SHP77 treated with DMSO at 0.1 percent for 48 hours (cell line): ENCODE data around the gene ZRANB1.
"Not testable (repeated sequence)": the region's sequence is repeated elsewhere in the genome, so short reads cannot be mapped to it uniquely, and the experiment has no call there.

Experiments used
- DNase-seq: peaks from one replicate; lab custom pipeline; 2025; lab: John Stamatoyannopoulos, UW

Gene ZRANB1

GRCh38 chr10:124963866-124964720, 22.2 kb downstream of the ZRANB1 start:
- no peak for DNase-seq

GRCh38 chr10:124966008-124966407, 24.1 kb downstream of the ZRANB1 start:
- DNase-seq = no peak

- DNase-seq = no peak
Observed at GRCh38 chr10:124967255-124967654, 25.3 kb downstream of the ZRANB1 start.

GRCh38 chr10:124971276-124971675, 29.4 kb downstream of the ZRANB1 start:
- no peak for DNase-seq

GRCh38 chr10:124972637-124973036, 30.7 kb downstream of the ZRANB1 start:
- DNase-seq = no peak

GRCh38 chr10:124974131-124974530, 32.2 kb downstream of the ZRANB1 start:
- DNase-seq = no peak

- no peak for DNase-seq
Observed at GRCh38 chr10:124975977-124976514, 34.1 kb downstream of the ZRANB1 start.

GRCh38 chr10:124977161-124977560, 35.2 kb downstream of the ZRANB1 start:
- DNase-seq = no peak

- no peak for DNase-seq
Observed at GRCh38 chr10:124977648-124978375, 35.9 kb downstream of the ZRANB1 start.

- DNase-seq = no peak
Observed at GRCh38 chr10:124978376-124978725, 36.4 kb downstream of the ZRANB1 start.

GRCh38 chr10:124983321-124983720, 41.4 kb downstream of the ZRANB1 start:
- no peak for DNase-seq

- DNase-seq = no peak
Observed at GRCh38 chr10:124984376-124984775, 42.5 kb downstream of the ZRANB1 start.

GRCh38 chr10:124985162-124985561, 43.2 kb downstream of the ZRANB1 start:
- no peak for DNase-seq

GRCh38 chr10:124987788-124988187, 45.9 kb downstream of the ZRANB1 start:
- DNase-seq = no peak

- not testable (repeated sequence) for DNase-seq
Observed at GRCh38 chr10:124988753-124989152, 46.8 kb downstream of the ZRANB1 start.

GRCh38 chr10:124989526-124989925, 47.6 kb downstream of the ZRANB1 start:
- DNase-seq = no peak

- no peak for DNase-seq
Observed at GRCh38 chr10:124990671-124991625, 49.0 kb downstream of the ZRANB1 start.

GRCh38 chr10:124991835-124992234, 49.9 kb downstream of the ZRANB1 start:
- no peak for DNase-seq

- DNase-seq = peak; percentile 17
Observed at GRCh38 chr10:124992462-124993344, 50.8 kb downstream of the ZRANB1 start.

GRCh38 chr10:124993345-124993708, 51.4 kb downstream of the ZRANB1 start:
- no peak for DNase-seq
